Measurements from ENCODE around the gene PPP1R9B. TPM values are rescaled to one million over a fixed set of nuclear protein-coding genes. Genes with fewer than 3 reads are reported as not detected.
A peak's percentile ranks its signal among the peaks of the same experiment; 100 is the strongest.

The PPP1R9B gene
- total RNA-seq, 4 donors from 2014 or later, result 28.4 to 54.9 (median 36.9) TPM

DNA sequence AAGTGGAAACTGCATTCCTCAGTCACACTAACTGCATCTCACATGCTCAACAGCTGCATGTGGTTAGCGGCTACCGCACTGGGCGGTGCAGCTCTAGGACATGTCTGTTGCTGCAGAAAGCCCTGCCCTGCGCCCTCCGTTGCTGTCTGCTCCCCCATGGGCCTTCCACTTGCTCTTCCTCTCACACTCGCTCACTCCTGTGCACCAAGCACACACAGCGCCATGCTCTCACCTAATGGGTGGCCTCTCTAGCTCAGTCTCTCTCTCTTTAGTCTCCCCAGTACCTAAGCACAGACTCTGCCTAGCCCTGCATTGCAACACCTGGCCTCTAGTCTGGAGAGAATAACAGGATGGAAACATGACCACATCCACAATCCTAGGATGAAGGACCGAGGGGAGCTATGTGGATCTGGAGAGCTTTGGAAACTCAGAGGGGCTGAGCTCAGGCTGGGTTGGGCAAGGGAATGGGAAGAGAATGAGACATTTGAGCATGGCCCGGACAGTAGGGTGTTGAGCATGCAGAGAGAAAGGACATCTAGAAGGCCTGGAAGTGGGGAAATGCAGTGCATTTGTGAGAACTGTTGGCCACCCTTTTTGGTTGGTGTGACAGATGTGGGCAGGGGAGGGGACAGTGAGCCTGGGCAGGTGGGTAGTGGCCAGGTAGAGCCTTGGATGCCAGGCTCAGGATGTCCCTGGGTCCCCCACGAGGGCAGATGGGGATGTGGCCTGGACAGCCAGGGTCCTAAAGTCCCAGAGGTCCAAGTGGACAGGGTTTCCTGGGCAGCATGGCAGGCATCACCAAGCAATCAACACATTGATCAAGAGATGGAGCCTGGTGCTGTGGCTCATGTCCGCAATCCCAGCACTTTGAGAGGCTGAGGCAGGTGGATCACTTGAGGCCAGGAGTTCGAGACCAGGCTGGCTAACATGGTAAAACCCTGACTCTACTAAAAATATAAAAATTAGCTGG is 31.4 kb upstream of the PPP1R9B start:
- Histone ChIP-seq H3K27ac (peak overlapping the region; percentile 52 to 89 (median 70)), H3K4me3 (peak overlapping the region in 1 of 4 donors; percentile 33), H3K4me1 (peaks cover 0 to 85% (median 31%) of the 10 kb centered on the region in 4 donors), H3K27me3 (no peaks in the 10 kb centered on the region), H3K36me3 (peaks cover 0 to 17% (median 0%) of the 10 kb centered on the region in 3 donors), H3K9me3 (no peaks in the 10 kb centered on the region)
- DNase-seq (ENCODE audit: low spot score in 2 of 2), result no peak
- TF ChIP-seq EP300 (IDR thresholded peaks at IDR 0.05), result no peak
- TF ChIP-seq, protein P1, sequence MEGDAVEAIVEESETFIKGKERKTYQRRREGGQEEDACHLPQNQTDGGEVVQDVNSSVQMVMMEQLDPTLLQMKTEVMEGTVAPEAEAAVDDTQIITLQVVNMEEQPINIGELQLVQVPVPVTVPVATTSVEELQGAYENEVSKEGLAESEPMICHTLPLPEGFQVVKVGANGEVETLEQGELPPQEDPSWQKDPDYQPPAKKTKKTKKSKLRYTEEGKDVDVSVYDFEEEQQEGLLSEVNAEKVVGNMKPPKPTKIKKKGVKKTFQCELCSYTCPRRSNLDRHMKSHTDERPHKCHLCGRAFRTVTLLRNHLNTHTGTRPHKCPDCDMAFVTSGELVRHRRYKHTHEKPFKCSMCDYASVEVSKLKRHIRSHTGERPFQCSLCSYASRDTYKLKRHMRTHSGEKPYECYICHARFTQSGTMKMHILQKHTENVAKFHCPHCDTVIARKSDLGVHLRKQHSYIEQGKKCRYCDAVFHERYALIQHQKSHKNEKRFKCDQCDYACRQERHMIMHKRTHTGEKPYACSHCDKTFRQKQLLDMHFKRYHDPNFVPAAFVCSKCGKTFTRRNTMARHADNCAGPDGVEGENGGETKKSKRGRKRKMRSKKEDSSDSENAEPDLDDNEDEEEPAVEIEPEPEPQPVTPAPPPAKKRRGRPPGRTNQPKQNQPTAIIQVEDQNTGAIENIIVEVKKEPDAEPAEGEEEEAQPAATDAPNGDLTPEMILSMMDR (IDR thresholded peaks at IDR 0.05), result no peak
- TF ChIP-seq POLR2A (IDR thresholded peaks at IDR 0.05), result no peak
- 49 to 54% methylated on average over 12 of the region's 12 CpGs for WGBS, 2 donors

DNA sequence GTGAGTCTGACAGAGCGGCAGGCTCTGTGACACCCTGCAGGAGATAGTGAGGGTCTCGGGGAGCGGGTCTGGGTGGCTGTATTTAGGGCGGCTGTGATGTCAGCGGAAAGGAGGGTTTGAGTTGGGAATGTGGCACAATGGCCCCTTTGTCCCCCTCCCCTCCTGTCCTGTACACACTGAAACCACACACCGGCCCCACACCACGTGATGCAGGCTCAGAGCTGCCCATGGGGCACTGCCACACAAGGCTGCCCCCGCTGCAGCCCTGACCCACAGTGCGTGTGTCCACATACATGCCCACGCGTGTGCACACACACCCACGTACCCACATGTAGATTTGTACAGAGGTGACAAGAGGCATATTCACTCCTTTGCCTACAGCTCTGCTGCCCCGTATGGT is 30.7 kb upstream of the PPP1R9B start:
- H3K27me3 ChIP-seq, result no peaks in the 10 kb centered on the region
- H3K27ac ChIP-seq, result peak overlapping the region; percentile 52 to 89 (median 70)
- no peaks in the 10 kb centered on the region for H3K9me3 ChIP-seq
- peaks cover 0 to 9% (median 0%) of the 10 kb centered on the region in 3 donors for H3K36me3 ChIP-seq
- no peak for DNase-seq (ENCODE audit: low spot score in 2 of 2)
- peak in 1 of 2 donors; percentile 25 for TF ChIP-seq POLR2A (IDR thresholded peaks at IDR 0.05)
- peak in 1 of 2 donors; percentile 85 for TF ChIP-seq EP300 (IDR thresholded peaks at IDR 0.05)
- TF ChIP-seq, protein P1 (IDR thresholded peaks at IDR 0.05), result no peak
- H3K4me3 ChIP-seq, result peak overlapping the region in 3 of 4 donors; percentile 19 to 33 (median 24)
- peaks cover 0 to 84% (median 32%) of the 10 kb centered on the region in 4 donors for H3K4me1 ChIP-seq
- 34 to 46% methylated on average over 13 of the region's 13 CpGs for WGBS, 2 donors

DNA sequence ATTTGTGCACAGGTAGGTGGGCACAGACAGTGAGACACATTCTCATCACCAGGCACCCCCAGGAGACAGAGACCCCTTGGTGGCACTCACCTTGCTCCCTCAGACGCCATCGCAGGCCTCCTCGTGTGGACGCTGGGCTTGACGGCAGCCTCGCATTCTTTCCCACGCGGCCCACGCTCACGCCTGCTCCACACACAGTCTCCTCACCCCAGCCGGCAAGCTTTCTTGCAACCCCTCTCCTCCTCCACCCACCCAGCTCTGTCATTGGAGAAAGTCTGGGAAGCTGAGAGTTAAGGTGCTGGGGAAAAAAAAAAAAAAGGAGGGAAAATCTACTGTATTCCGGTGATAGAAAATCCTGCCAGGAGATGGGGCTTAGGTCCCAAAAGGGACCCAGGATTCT is 30.1 kb upstream of the PPP1R9B start:
- 45 to 61% methylated on average over 12 of the region's 12 CpGs for WGBS, 2 donors
- Histone ChIP-seq H3K36me3 (peaks cover 0 to 4% (median 0%) of the 10 kb centered on the region in 3 donors), H3K9me3 (no peaks in the 10 kb centered on the region), H3K27me3 (no peaks in the 10 kb centered on the region), H3K4me3 (peak overlapping the region in 3 of 4 donors; percentile 19 to 33 (median 24)), H3K27ac (peak overlapping the region; percentile 52 to 89 (median 70)), H3K4me1 (peaks cover 0 to 86% (median 29%) of the 10 kb centered on the region in 4 donors)
- DNase-seq (ENCODE audit: low spot score in 2 of 2), result no peak
- TF ChIP-seq POLR2A (IDR thresholded peaks at IDR 0.05), result no peak
- TF ChIP-seq, protein P1 (IDR thresholded peaks at IDR 0.05), result no peak
- TF ChIP-seq EP300 (IDR thresholded peaks at IDR 0.05), result no peak

- no peaks in the 10 kb centered on the region for H3K36me3 ChIP-seq
- H3K9me3 ChIP-seq, result no peaks in the 10 kb centered on the region
- H3K4me3 ChIP-seq, result peak overlapping the region in 1 of 4 donors; percentile 33
- TF ChIP-seq POLR2A (IDR thresholded peaks at IDR 0.05) (no peak), EP300 (IDR thresholded peaks at IDR 0.05) (no peak)
- TF ChIP-seq, protein P1 (IDR thresholded peaks at IDR 0.05), result no peak
- peaks cover 0 to 86% (median 27%) of the 10 kb centered on the region in 4 donors for H3K4me1 ChIP-seq
- WGBS, 2 donors, result 84 to 87% methylated on average over 4 of the region's 4 CpGs
- DNase-seq (ENCODE audit: low spot score in 2 of 2), result no peak
- H3K27me3 ChIP-seq, result no peaks in the 10 kb centered on the region
- peak overlapping the region; percentile 52 to 89 (median 70) for H3K27ac ChIP-seq
Observed at GRCh38 chr17:50180111-50180510, 29.6 kb upstream of the PPP1R9B start.

Data from tibial nerve (tissue), 4 donors.